ENCODE data around the gene MAP3K3.
A peak's percentile ranks its signal among the peaks of the same experiment; 100 is the strongest.

MAP3K3 gene

GRCh38 chr17:63621684-63622573 lies at the start of gene MAP3K3:
Gene MAP3K3, plus strand, starts transcription at chr17:63622417. Its CDS starts 343 bp downstream, at chr17:63622760.
- H2AFZ ChIP-seq (ENCODE audit: low read depth, low read length, severe bottlenecking) = peak within 1 kb of the TSS; percentile 86
- no peaks in the 10 kb centered on the region for H3K9me3 ChIP-seq (ENCODE audit: insufficient read depth, low read length)
- peaks cover 22% of the 10 kb centered on the region for H3K79me2 ChIP-seq (ENCODE audit: insufficient read depth, low read length)
- H3K9ac ChIP-seq (ENCODE audit: low read length) = peak within 1 kb of the TSS; percentile 77
- H3K36me3 ChIP-seq (ENCODE audit: low read length) = no peaks in the 10 kb centered on the region
- H3K27me3 ChIP-seq (ENCODE audit: low read length) = no peaks in the 10 kb centered on the region
- peak within 1 kb of the TSS; percentile 91 for H3K4me2 ChIP-seq (ENCODE audit: low read depth, low read length, poor library complexity, severe bottlenecking)
- peak within 1 kb of the TSS; percentile 76 for H3K4me3 ChIP-seq (ENCODE audit: insufficient read depth, low read length, poor library complexity, severe bottlenecking)
- H3K9me2 ChIP-seq (replicated peaks; ENCODE audit: insufficient read depth, low read length) = no peaks in the 10 kb centered on the region
- no peak for TF ChIP-seq CTCF (IDR thresholded peaks at IDR 0.05; ENCODE audit: insufficient read depth, low read length, poor library complexity, severe bottlenecking)
- no peak for TF ChIP-seq EZH2phosphoT487 (conservative IDR thresholded peaks at IDR 0.05; ENCODE audit: low read length)
- peak within 1 kb of the TSS; percentile 48 for H3K27ac ChIP-seq (ENCODE audit: low read depth, low read length)
- peaks cover 18% of the 10 kb centered on the region; the same call in 1 of the 2 replicates for H3F3A ChIP-seq (ENCODE audit: insufficient read depth)
- peaks cover 17% of the 10 kb centered on the region for H4K20me1 ChIP-seq (ENCODE audit: low read depth, low read length)

GRCh38 chr17:63573634-63574033 lies 48.6 kb upstream of the MAP3K3 start:
- H3K4me3 ChIP-seq (ENCODE audit: insufficient read depth, low read length, poor library complexity, severe bottlenecking) = no peak overlapping the region
- H3K36me3 ChIP-seq (ENCODE audit: low read length) = no peaks in the 10 kb centered on the region
- no peak overlapping the region for H3K9ac ChIP-seq (ENCODE audit: low read length)
- TF ChIP-seq CTCF (IDR thresholded peaks at IDR 0.05; ENCODE audit: insufficient read depth, low read length, poor library complexity, severe bottlenecking) = no peak
- TF ChIP-seq EZH2phosphoT487 (conservative IDR thresholded peaks at IDR 0.05; ENCODE audit: low read length) = no peak
- H3K9me3 ChIP-seq (ENCODE audit: insufficient read depth, low read length) = no peaks in the 10 kb centered on the region
- no peak overlapping the region for H3K27ac ChIP-seq (ENCODE audit: low read depth, low read length)
- H4K20me1 ChIP-seq (ENCODE audit: low read depth, low read length) = no peaks in the 10 kb centered on the region; the same call in 1 of the 2 replicates
- H3F3A ChIP-seq (ENCODE audit: insufficient read depth) = no peaks in the 10 kb centered on the region
- no peak overlapping the region for H3K4me2 ChIP-seq (ENCODE audit: low read depth, low read length, poor library complexity, severe bottlenecking)
- H3K27me3 ChIP-seq (ENCODE audit: low read length) = no peaks in the 10 kb centered on the region
- no peak overlapping the region for H2AFZ ChIP-seq (ENCODE audit: low read depth, low read length, severe bottlenecking)
- H3K79me2 ChIP-seq (ENCODE audit: insufficient read depth, low read length) = peaks cover 62% of the 10 kb centered on the region
- no peaks in the 10 kb centered on the region for H3K9me2 ChIP-seq (replicated peaks; ENCODE audit: insufficient read depth, low read length)

GRCh38 chr17:63578027-63578768 lies 44.0 kb upstream of the MAP3K3 start:
- Histone ChIP-seq H3K36me3 (ENCODE audit: low read length) (no peaks in the 10 kb centered on the region), H3K4me2 (ENCODE audit: low read depth, low read length, poor library complexity, severe bottlenecking) (no peak overlapping the region), H3K27ac (ENCODE audit: low read depth, low read length) (no peak overlapping the region), H2AFZ (ENCODE audit: low read depth, low read length, severe bottlenecking) (no peak overlapping the region), H3K9ac (ENCODE audit: low read length) (no peak overlapping the region), H3K9me2 (replicated peaks; ENCODE audit: insufficient read depth, low read length) (no peaks in the 10 kb centered on the region), H3K79me2 (ENCODE audit: insufficient read depth, low read length) (peaks cover 22% of the 10 kb centered on the region), H4K20me1 (ENCODE audit: low read depth, low read length) (no peaks in the 10 kb centered on the region; the same call in 1 of the 2 replicates), H3K9me3 (ENCODE audit: insufficient read depth, low read length) (no peaks in the 10 kb centered on the region), H3F3A (ENCODE audit: insufficient read depth) (no peaks in the 10 kb centered on the region), H3K4me3 (ENCODE audit: insufficient read depth, low read length, poor library complexity, severe bottlenecking) (no peak overlapping the region), H3K27me3 (ENCODE audit: low read length) (no peaks in the 10 kb centered on the region)
- TF ChIP-seq EZH2phosphoT487 (conservative IDR thresholded peaks at IDR 0.05; ENCODE audit: low read length) (no peak), CTCF (IDR thresholded peaks at IDR 0.05; ENCODE audit: insufficient read depth, low read length, poor library complexity, severe bottlenecking) (no peak)
